HG03060 (cell line): ENCODE results near the gene TMC1.
"Not testable (repeated sequence)": the region's sequence is repeated elsewhere in the genome, so short reads cannot be mapped to it uniquely, and the experiment has no call there.

ENCODE experiments used
- ATAC-seq: cut with Tn5 transposase; IDR thresholded peaks from one replicate; pipeline ENCODE4 v1.9.1; 2021; ENCODE audit warnings: low read depth, moderate number of reproducible peaks; ENCODE audit not compliant: unreplicated experiment

Gene TMC1

DNA sequence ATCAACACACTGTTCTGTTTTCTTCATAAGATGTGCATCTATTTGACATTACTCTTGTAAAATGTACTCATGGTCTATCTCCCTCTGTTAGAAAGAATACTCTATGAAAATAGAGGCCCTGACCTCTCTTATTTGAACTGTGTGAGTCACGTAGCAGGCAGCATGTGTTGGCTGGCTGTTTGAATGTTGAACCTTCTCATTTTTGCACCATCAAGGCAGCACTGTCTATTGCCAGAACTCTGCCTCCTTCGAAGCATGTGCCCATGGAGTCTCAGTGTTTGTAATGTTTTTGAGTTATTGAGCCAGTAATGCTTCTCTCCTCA is 287.0 kb downstream of the TMC1 start:
- no peak for ATAC-seq

DNA sequence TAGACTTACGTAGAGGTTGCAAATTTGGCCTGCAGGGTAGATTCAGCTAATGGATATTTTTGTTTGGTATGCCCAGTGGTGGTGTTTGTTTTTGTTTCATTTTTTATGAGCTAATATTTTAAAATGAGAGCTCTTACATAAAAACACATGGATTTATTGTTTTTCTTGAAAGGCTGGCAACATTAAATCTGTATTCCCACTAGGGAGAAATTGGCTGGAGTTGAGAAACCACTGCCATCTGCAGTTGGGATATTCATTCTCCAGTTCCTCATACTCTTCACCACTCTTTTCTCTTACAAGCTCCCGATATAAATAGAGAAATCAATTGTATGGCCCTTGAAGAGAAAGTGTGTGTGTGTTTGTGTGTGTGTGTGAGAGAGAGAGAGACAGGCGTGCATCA is 288.2 kb downstream of the TMC1 start:
- no peak for ATAC-seq

DNA sequence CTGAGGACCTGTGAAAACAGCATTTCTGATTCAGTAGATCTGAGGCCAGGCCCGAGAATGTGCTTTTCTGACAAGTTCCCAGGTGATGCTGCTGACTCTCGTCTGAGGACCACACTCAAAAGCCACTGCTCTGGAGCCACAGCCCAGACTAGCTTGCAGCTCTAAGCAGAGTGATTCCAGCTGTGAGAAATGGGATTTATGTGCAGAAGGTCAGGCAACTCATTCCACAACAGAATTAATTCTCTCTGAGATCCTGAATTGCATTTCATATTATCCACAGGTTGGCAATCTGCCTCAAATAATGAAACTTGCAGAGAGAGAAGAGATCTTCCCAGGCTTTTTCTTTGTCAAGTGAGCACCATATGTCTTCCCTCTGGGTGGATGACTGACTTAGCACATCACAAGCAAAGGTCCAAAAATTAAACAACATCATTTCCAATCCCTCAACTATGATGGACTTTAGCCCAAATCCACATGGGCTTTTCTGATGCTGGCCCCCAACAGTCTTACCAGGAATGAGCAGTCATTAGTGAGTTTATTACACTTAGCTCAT is 291.2 kb downstream of the TMC1 start:
- ATAC-seq = no peak

DNA sequence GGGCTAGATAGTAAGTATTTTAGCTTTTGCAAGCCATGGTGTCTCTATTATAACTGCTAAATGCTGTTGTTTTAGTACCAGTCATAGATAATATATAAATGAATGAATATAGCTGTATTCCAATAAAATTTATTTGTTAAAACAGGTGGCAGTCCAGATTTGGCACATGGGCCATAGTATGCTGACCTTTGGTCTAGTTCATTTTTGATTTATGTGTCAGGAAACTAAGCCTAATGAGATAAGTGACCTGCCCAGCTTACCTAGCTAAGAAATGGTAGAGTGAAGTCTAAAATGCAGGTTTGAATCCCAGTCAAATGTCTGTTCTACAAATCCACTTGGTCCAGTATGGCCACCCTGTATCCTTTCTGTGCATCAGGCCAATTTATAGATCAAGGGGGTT is 292.1 kb downstream of the TMC1 start:
- no peak for ATAC-seq

DNA sequence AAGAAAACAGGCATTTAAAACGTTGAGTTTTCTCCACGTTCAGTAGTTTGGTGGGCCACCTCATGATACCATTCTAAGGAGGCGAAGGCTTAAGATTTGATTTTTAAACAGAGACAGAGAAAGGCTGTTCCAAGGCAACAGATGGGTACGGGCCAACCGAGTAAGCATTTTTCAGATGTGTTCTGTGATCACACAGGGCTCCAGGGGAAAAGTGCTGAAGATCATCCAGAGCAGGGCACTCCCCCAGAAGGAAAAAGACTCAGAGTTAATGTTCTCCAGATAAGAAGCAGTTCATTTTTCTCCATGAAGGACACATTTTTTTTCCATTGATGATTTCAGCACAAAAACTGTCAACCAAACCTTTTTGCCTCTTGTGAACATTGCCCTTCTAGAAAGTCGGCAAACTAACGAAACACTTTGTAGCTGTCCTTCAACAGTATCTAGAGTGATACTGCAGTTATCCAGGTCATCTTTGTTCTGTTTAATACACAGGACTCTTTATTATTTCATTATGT is 292.7 kb downstream of the TMC1 start:
- ATAC-seq = no peak

DNA sequence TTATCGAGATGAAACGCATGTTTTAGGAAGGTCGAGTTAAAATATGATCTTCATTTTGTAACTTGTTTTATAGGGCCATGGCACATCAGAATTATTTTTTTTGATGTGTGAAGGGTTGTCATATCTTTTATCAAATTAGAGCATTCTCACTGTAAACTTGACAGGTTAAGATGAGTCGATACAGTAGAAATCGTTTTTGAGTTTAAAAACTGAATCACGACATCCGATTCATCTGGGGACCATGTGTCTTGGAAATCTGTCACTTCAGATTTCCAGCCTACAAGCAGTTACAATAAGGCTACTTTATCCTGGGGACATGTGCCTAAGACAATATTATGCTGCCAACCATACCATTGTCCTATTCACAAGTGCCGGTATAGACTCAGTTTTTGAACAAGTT is 295.3 kb downstream of the TMC1 start:
- ATAC-seq = no peak

DNA sequence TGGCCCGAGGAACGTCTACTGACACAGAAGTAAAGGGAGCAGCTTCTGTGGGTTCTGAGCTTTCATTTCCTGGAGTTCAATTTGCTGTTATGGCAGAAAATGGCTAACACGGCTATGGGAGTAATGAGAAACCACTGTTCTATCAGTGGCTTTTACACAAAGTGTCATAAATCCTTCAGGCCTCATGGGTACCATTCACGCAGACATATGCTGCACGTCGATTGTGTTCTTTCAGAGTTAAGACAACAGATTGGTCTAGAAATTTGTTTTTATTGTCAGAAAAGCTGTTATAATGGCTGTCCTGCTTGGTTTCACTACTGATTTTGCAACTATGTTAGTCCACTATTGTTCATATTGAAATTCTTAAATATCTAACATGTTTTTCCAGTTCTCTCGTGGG is 296.0 kb downstream of the TMC1 start:
- no peak for ATAC-seq

DNA sequence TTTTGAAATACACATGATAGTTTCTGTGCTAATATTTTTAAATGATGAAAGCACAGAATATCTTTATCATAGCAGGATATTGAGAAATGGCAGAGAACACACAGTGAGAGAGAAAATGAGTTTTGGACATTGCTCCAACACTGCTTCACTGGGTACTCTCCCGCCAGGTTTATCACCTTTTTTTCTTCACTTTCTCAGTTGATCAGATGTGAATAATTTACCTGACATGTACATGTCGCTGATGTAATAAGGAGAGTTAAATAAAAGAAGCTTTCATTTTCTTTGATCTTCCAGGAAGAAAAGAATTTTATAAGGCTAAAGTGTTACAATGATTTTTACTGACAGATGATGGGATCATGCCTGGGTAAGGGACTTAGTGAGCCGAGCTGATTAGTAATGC is 297.0 kb downstream of the TMC1 start:
- ATAC-seq = no peak

DNA sequence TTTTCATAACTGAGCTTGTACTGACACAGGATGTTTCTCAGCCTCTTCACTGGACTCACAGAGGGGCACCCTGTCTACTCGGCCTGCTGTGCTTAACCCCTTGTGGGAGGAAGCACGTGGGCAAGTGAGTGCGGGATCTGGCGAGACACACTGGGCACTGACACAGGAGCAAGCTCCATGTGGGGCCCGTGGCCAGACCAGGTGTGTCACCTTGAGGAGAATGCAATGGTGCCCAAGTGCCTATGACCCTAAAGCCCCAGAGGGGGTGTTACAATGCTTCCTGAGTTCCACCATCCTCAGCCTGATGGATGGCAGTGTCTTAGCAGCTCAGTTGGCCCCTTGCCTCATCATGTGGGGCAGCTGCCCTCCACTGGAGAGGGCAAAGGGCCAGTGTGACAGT is 302.6 kb downstream of the TMC1 start:
- no peak for ATAC-seq

DNA sequence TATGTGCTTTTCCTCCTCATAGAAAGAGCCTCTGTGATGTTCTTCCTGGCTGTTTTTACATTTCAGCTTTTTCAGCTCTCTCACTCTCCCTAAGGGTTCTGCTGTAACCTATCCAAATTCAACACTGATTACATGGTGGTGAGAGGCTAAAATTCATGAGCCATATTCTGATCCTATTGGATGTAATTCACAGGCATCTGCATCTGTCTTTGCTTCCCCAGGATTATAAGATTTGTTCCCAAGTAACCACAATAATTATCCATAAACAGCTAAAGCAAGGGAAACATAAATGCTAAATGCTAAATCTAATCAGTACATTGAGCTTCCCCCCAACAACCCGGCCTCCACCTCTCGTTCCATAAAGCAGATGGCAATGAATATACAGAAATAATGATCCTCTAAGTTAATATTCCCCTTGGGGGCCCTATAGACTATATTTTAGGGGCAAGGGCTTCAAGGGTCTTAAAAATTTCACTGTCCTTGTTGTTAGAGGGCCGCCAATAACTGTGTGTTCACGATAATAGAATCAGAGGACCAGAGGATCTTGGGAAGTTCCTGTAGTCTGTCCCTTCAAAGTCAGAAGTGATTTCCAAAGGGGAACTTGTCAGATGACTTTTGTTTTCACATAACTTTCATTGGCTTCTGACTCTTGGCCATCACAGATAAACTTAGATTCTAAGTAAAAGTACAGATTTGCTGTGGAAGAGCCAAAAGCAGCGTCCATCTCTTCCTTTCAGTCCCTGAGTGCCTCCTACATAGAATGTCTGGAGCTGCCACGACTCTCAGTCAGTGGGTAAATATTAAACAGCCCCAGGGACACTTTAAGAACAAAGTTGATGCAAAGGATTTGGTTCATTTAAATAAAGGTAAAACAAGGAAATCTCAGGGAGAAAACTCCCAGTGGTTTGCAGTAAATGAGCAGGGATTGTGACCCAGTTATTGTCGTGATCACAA is 305.9 kb downstream of the TMC1 start:
- no peak for ATAC-seq

DNA sequence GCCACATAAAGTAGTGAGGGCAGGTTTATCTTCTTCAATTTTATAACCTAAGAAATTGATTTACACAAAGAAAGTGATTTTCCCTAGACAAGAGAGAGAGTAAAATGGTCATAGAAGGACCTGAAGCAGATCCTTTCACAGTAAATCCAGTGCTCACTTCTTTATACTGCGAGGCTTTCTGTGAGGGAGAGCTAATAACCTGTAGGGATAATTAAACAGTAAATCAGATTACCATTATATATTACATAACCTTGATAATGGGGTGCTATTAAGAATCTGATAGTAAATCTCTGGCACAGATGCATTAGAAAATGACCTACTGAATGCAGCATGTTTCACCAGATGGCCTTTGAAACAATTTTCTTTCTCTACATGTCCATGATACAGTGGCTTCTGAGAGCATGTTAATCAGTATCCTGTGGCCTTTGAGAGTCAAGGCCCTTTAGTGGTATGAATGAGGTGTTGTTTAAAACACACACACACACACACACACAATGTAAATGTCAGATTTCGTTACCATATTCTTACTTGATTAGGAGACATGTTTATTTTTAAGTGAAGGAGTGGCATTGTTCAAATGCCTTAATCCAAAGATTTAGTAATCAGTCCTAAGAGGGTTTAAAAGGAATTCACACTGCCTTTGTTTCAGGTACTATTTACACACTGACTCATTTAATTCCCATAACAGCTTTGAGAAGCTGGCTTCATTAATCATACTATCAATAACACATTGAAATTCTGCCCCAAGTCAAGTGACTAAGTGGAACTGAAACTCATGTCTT is 306.7 kb downstream of the TMC1 start:
- no peak for ATAC-seq

DNA sequence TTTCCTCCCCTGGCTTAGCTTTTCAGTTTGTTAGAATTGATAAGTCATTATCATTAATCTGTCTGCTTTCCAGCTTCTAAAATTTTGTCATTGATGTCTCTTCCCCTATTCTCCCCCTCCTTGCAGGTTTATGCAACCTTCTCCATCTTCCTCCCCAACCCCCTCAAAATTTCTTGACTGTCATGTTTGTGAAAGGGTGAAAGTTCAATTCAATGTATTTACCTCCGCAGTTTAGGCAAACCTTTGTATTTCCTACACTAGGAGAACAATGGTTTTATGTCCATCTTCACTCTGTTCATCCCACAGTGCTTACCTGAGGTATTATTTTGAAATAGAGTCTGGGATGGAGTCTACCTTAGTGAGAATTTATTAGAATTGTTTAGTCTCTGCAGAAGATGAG is 313.6 kb downstream of the TMC1 start:
- no peak for ATAC-seq

DNA sequence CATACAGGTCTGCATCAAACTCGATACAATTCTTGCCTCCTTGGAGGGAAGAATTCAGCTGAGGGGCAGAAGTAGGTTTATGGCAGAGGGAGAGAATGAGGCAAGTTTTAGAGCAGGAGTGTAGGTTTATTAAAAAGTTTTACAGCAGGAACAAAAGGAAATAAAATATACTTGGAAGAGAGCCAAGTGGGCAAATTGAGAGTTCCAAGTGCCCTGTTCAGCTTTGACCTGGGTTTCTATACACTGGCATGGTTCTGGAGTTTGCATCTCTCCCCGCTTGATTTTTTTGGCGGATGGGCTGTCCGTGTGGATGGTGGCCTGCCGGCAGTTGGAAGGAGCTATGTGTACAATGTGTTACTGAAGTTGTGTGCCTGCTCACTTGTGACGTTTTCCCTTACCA is 315.4 kb downstream of the TMC1 start:
- no peak for ATAC-seq

DNA sequence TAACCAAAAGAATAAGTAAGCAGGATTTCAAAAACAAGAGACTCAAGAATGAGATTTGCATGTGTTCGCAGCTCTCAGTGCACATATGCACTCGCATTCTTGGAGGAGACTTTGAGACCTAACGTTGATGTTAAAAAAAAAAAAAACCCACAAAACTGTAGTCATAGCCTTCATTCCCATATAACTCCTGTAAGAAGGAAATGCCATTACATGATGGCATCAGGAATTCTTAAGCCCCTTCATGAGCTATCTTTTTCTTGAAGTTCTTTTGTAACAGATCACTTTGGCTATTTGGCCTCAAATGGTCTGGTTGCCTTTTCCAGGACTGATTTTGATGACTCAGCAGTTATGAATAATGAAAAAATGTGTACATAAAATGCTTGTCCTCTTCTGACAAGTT is 317.7 kb downstream of the TMC1 start:
- no peak for ATAC-seq

DNA sequence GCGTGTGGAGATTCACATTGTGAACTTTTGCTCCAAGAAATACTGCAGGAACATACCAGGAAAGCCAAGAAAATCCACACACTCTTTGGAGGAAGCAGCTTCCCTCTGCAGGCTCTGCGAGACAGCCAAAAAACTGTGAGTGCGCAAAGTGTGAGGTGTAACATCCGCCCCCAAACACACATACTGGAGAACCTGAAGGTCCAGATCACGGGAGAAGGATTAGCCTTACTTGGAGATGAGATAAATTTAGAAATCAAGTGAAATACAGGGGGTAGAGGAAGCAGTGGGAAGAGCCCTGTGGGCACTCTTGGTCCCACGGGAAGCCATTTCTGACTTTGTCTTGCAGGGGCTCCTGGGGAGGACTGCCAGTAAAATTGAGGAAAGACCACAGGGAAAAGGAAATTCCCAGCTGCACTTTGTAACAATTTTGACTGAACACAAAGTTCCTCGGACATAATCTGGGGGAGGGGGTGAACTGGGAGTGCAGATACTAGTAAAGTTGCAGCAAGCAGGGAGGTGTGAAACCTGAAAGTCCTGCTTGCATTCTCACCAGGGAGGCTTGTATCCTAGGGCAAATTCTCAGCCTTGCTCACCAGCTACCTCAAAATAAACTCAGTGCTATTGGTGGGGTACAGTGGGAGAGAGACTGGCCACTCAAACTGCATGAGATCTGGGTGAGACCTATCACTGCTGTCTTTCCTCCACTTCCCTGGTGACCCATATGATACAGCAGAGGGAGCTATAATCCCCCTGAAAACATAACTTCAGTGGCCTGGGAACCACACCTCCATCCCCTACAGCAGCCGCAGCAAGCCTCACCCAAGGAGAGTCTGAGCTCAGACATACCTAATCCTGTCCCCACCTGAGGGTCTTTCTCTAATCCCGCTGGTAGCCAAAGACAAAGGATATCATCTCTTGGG is 322.4 kb downstream of the TMC1 start:
- ATAC-seq = no peak

DNA sequence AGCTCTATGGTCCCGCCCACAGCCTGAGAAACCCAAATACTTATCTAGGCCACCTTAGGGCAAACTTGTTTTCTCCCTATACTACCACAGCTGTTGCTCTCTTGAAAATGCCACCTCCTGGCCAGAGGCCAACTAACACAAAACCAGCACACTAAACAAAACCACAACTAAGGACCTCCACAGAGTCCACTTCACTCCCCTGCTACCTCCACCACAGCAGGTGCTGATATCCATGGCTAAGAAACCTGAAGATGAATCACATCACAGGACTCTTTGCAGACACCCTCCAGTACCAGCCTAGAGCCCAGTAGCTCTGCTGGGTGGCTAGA is 323.0 kb downstream of the TMC1 start:
- ATAC-seq = no peak

DNA sequence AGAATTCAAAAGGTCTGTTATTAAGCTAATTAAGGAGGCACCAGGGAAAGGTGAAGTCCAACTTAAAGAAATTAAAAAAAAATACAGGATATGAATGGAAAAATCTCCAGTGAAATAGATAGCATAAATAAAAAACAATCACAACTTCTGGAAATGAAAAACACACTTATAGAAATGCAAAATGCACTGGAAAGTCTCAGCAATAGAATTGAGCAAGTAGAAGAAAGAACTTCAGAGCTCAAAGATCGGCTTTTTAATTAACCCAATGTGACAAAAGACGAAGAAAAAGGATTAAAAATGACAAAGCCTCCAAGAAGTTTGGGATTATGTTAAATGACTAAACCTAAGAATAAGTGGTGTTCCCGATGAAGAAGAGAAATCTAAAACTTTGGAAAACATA is 323.6 kb downstream of the TMC1 start:
- not testable (repeated sequence) for ATAC-seq

DNA sequence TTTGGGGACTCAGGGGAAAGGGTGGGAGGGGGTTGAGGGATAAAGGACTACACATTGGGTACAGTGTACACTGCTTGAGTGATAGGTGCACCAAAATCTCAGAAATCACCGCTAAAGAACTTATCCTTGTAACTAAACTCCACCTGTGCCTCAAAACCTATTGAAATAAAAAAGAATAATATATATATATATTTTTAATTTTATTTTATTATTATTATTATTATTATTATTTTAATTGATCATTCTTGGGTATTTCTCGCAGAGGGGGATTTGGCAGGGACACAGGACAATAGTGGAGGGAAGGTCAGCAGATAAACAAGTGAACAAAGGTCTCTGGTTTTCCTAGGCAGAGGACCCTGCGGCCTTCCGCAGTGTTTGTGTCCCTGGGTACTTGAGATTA is 328.8 kb downstream of the TMC1 start:
- not testable (repeated sequence) for ATAC-seq

DNA sequence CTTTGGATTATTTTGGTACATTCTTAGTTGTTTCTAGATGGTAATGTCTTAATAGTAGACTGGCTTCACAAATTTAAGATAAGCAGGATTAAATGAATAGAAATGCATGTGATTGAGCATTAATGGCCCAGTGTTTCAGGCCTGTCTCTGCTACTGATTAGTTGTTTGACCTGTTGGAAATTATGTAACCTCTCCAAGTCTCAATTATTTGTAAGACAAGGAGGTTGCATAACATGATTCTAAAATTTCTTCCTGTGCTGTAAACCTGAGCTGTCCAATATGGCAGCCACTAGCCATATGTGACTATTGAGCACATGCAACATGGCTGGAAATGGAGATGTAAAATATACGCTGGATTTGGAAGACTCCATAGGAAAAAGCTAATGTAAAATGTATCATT is 333.9 kb downstream of the TMC1 start:
- ATAC-seq = no peak

DNA sequence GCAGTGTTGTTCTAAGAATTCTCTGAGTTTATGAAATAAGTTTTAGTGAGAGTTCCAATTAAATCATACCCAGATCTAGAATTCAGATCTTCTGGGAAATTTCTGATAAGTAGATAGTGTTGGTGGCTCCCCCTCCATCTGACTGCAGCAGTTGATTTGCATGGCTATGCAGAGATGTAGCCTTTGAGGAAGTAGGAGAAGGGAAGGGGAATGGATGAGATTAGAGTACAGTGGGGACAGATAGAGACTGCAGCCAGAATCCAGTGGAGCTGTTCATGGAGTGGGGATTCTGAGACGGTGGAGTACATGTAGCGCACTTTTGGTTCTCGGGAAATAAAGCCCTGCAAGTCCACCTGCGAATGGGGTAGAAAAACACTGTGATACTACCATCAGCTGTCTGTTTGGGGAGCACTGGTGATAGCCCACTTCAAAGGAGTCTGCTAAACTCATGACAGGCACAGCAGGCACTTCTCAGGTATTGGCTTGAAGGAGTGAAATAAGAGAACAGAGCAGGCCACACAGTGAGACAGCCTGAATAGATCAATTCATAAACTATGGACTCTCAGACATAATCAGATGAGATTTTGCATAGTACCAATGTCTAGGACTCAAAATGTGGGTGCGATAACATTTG is 334.6 kb downstream of the TMC1 start:
- no peak for ATAC-seq
